Fibroblast of the aortic adventitia (primary cell): ENCODE measurements around the gene MRPL17. TPM values are rescaled to one million over a fixed set of nuclear protein-coding genes. Genes with fewer than 3 reads are reported as not detected.
A peak's percentile ranks its signal among the peaks of the same experiment; 100 is the strongest.
"Not testable (repeated sequence)": the region's sequence is repeated elsewhere in the genome, so short reads cannot be mapped to it uniquely, and the experiment has no call there.

Experiments used
- DNase-seq: peaks from one replicate; pipeline ENCODE4 v3.0.0-alpha.2; 2010; ENCODE audit warnings: low read depth
- H3K4me3 ChIP-seq: 2 replicates; pipeline ENCODE4 v1.5.1; 2011; ENCODE audit warnings: low read depth, mild to moderate bottlenecking, control low read depth, low read length, moderate library complexity
- total RNA-seq: library from RNA; depleted of rRNA; stranded (reverse); fragments of >200 nt; gene quantifications from 2 replicates; pipeline ENCODE4 v1.2.3, GENCODE V29; 2012; ENCODE audit warnings: low replicate concordance
- TF ChIP-seq, protein P1 (sequence below): IDR thresholded peaks from 2 replicates; pipeline ENCODE4 v1.5.1; 2011; ENCODE audit warnings: mild to moderate bottlenecking, low read length, control low read depth, inconsistent platforms; ENCODE audit not compliant: insufficient read depth

MRPL17 gene
- total RNA-seq, 1 donor = 49.1 TPM

- DNase-seq = no peak
- TF ChIP-seq, protein P1, sequence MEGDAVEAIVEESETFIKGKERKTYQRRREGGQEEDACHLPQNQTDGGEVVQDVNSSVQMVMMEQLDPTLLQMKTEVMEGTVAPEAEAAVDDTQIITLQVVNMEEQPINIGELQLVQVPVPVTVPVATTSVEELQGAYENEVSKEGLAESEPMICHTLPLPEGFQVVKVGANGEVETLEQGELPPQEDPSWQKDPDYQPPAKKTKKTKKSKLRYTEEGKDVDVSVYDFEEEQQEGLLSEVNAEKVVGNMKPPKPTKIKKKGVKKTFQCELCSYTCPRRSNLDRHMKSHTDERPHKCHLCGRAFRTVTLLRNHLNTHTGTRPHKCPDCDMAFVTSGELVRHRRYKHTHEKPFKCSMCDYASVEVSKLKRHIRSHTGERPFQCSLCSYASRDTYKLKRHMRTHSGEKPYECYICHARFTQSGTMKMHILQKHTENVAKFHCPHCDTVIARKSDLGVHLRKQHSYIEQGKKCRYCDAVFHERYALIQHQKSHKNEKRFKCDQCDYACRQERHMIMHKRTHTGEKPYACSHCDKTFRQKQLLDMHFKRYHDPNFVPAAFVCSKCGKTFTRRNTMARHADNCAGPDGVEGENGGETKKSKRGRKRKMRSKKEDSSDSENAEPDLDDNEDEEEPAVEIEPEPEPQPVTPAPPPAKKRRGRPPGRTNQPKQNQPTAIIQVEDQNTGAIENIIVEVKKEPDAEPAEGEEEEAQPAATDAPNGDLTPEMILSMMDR = no peak
Measured at GRCh38 chr11:6694229-6694535, 11.0 kb upstream of the MRPL17 start.

GRCh38 chr11:6693342-6694228 is 10.4 kb upstream of the MRPL17 start:
- TF ChIP-seq, protein P1 = no peak
- peak; percentile 92 for DNase-seq
- H3K4me3 ChIP-seq = no peak overlapping the region

More at GRCh38 chr11:6694229-6694535, 11.0 kb upstream of the MRPL17 start:
- H3K4me3 ChIP-seq = no peak overlapping the region

DNA sequence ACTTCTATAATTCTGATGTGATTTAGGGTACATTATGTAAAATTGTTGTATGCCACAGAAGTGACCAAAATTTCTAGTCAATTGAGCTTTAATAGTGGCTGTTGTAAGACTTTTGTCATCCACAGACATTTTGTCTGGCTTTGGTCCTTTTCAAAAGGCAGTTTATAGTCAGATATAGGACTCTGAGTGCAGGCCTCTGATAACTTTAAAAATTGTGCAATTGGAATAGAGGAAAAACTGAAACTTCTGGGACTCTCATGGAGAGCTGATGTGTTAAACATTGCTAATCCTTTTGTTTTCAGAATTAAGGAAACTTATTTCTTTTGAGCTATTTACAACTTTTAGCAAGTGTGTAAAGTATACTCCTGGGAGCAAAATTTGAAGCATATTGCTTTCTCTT is 9.0 kb upstream of the MRPL17 start:
- TF ChIP-seq, protein P1 = no peak
- DNase-seq = no peak
- no peak overlapping the region for H3K4me3 ChIP-seq

DNA sequence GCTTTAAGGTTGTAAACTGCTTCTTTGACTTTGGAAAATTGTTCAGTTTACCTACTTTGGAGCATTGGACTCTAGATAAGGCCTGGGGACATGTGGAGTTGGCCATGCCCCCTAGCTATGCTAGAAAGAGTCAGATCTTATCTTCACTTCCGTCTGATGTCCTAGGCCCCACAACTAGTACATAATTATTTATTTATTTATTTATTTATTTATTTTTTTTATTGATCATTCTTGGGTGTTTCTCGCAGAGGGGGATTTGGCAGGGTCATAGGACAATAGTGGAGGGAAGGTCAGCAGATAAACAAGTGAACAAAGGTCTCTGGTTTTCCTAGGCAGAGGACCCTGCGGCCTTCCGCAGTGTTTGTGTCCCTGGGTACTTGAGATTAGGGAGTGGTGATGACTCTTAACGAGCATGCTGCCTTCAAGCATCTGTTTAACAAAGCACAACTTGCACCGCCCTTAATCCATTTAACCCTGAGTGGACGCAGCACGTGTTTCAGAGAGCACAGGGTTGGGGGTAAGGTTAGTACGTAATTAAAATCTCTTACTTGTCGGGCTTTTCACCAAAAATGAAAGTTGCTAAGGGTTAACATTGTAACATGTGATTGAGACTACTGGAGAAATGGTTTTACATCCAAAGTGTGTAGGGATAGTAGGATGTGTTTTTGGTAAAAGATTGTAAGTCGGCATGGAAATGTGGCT is 7.4 kb upstream of the MRPL17 start:
- H3K4me3 ChIP-seq, DNase-seq: not testable (repeated sequence)

GRCh38 chr11:6687876-6688275 is 4.7 kb upstream of the MRPL17 start:
- no peak for DNase-seq
- no peak overlapping the region for H3K4me3 ChIP-seq
- TF ChIP-seq, protein P1 = no peak

DNA sequence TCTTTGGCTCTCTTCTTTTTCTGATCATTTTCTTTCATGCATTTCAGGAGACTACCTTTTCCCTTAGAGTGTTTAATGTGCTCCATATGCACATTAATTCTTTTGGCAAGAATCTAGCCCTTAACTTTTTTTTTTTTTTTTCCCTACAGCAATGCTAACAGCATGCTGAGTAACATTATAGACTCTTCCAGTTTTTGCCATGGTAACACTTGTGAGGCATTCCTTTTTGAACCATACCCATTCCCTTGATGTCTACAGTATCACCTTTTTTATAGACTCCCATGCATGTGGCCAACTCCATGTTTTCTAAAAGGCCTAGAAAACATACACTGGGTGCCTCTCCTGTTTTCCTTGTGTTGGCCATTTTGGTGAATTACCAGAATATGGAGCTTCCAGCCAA is 2.9 kb upstream of the MRPL17 start:
- H3K4me3 ChIP-seq = no peak overlapping the region
- TF ChIP-seq, protein P1 = no peak
- peak; percentile 63 for DNase-seq

DNA sequence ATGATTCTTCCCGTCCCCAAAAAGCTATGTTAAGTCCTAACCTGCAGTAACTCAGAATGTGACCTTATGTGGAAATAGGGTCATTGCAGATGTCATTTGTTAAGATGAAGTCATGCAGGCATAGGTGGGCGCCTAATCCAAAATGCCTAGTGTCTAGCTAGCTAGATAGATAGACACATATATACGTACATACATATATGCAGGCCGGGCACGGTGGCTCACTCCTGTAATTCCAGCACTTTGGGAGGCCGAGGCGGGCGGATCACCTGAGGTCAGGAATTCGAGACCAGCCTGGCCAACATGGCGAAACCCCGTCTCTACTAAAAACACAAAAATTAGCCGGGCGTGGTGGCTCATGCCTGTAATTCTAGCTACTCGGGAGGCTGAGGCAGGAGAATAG is 928 bp upstream of the MRPL17 start:
- not testable (repeated sequence) for DNase-seq
- H3K4me3 ChIP-seq = peak overlapping the region; percentile 72
